DOHH2 (cell line): ENCODE data around the gene CMSS1.

ENCODE experiments used
- H3F3A ChIP-seq: fragments of 200-600 bp; sonication (generic), shearing (Covaris generic); 2 replicates; pipeline ENCODE4 v1.6.0; 2016; ENCODE audit warnings: antibody characterized with exemption, mild to moderate bottlenecking; ENCODE audit not compliant: control insufficient read depth, insufficient read depth
- H3K27ac ChIP-seq: fragments of 200-600 bp; sonication (generic); 2 replicates; pipeline ENCODE4 v1.5.1; 2014; ENCODE audit warnings: low read depth, mild to moderate bottlenecking, low read length, moderate library complexity
- H3K27me3 ChIP-seq: fragments of 200-600 bp; sonication (generic); 2 replicates; pipeline ENCODE4 v1.6.1; 2014; ENCODE audit warnings: mild to moderate bottlenecking, low read length, mixed read lengths; ENCODE audit not compliant: control insufficient read depth
- H3K36me3 ChIP-seq: fragments of 200-600 bp; sonication (generic); 2 replicates; pipeline ENCODE4 v1.6.1; 2014; ENCODE audit warnings: mild to moderate bottlenecking, low read length, moderate library complexity, mixed read lengths; ENCODE audit not compliant: control insufficient read depth
- H3K4me1 ChIP-seq: fragments of 200-600 bp; sonication (generic); 2 replicates; pipeline ENCODE4 v1.6.1; 2014; ENCODE audit warnings: mild to moderate bottlenecking, low read length, mixed read lengths; ENCODE audit not compliant: control insufficient read depth
- H3K4me2 ChIP-seq: fragments of 200-600 bp; sonication (generic); 2 replicates; pipeline ENCODE4 v1.6.0; 2014; ENCODE audit warnings: mild to moderate bottlenecking, low read length, moderate library complexity
- H3K4me3 ChIP-seq: fragments of 200-600 bp; sonication (generic); 2 replicates; pipeline ENCODE4 v1.5.1; 2014; ENCODE audit warnings: mild to moderate bottlenecking, low read length, mixed read lengths
- H3K79me2 ChIP-seq: fragments of 200-600 bp; sonication (generic); 2 replicates; pipeline ENCODE4 v1.6.1; 2014; ENCODE audit warnings: mild to moderate bottlenecking, low read length, mixed read lengths; ENCODE audit not compliant: control insufficient read depth
- H3K9me2 ChIP-seq: fragments of 200-600 bp; sonication (generic); replicated peaks from 2 replicates; pipeline ENCODE4 v1.6.1; 2014; ENCODE audit warnings: mild to moderate bottlenecking, low read length, mixed read lengths; ENCODE audit not compliant: control insufficient read depth
- H3K9me3 ChIP-seq: fragments of 200-600 bp; sonication (generic); 2 replicates; pipeline ENCODE4 v1.6.1; 2014; ENCODE audit warnings: antibody characterized with exemption, low read length, mixed read lengths; ENCODE audit not compliant: control insufficient read depth, insufficient read depth
- H4K20me1 ChIP-seq: fragments of 200-600 bp; sonication (generic); 2 replicates; pipeline ENCODE4 v1.6.0; 2014; ENCODE audit warnings: low read depth, mild to moderate bottlenecking, antibody characterized with exemption, low read length, moderate library complexity; ENCODE audit not compliant: control insufficient read depth, insufficient read depth
- CTCF ChIP-seq: fragments of 200-600 bp; sonication (generic); IDR thresholded peaks from one replicate; pipeline ENCODE4 v1.5.1; 2014; ENCODE audit warnings: antibody characterized with exemption, mild to moderate bottlenecking, low read depth, low read length; ENCODE audit not compliant: poor library complexity, severe bottlenecking
- EZH2phosphoT487 ChIP-seq: fragments of 200-600 bp; sonication (generic); IDR thresholded peaks from 2 replicates; pipeline ENCODE4 v1.6.1; 2017; ENCODE audit warnings: borderline replicate concordance, mild to moderate bottlenecking, antibody characterized with exemption, low read length, moderate library complexity, mixed read lengths

Gene CMSS1

GRCh38 chr3:99954914-99955644, 137.4 kb downstream of the CMSS1 start:
- Histone ChIP-seq H3K36me3 (no peaks in the 10 kb centered on the region), H3K9me3 (no peaks in the 10 kb centered on the region), H3K27me3 (no peaks in the 10 kb centered on the region), H3K4me3 (no peak overlapping the region), H3K4me1 (no peaks in the 10 kb centered on the region), H3K4me2 (no peak overlapping the region), H3K9me2 (no peaks in the 10 kb centered on the region), H3K27ac (no peak overlapping the region), H3F3A (no peaks in the 10 kb centered on the region), H4K20me1 (0 out of 2 replicates have a peak, but pooled peaks cover 3% of the 10 kb centered on the region), H3K79me2 (no peaks in the 10 kb centered on the region)
- TF ChIP-seq EZH2phosphoT487 (no peak), CTCF (no peak)

DNA sequence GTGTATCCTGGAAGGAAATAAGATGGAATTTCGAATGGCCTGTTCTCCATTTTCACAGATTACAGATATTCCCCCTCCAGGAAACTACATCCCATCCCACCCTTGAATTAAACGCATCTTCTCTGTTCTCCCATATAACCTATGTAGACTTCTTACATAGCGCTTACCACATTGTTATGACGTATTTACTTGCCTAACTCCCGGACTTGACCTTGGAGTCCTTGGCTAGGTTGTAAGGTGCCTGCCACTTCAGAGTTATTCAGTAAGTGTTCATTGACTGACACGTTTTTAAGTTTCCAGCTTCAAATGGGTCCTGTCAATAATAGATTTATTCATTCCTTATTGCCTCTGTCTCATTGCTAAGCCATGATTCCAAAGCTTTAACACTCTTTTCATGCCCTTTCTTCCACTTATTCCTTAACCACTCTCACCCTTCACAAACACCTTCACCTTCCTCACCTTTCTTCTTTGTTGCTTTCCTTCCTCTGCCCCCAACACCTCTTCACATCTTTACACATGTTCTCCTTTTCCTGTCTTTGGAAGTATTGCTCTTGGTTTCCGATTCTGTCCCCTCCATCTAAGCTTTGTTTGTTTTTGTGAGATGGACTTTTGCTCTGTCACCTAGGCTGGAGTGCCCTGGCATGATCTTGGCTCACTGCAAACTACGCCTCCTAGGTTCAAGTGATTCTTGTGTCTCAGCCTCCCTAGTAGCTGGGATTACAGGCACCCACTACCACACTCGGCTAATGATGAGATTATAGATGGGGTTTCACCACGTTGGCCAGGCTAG, 138.3 kb downstream of the CMSS1 start:
- Histone ChIP-seq H3K36me3 (no peaks in the 10 kb centered on the region), H3K4me1 (no peaks in the 10 kb centered on the region), H3K4me2 (no peak overlapping the region), H3K9me2 (no peaks in the 10 kb centered on the region), H3K79me2 (no peaks in the 10 kb centered on the region), H4K20me1 (0 out of 2 replicates have a peak, but pooled peaks cover 3% of the 10 kb centered on the region), H3K27ac (no peak overlapping the region), H3K4me3 (no peak overlapping the region), H3K9me3 (no peaks in the 10 kb centered on the region), H3F3A (no peaks in the 10 kb centered on the region), H3K27me3 (no peaks in the 10 kb centered on the region)
- TF ChIP-seq EZH2phosphoT487 (no peak), CTCF (no peak)

- H4K20me1 ChIP-seq: 0 out of 2 replicates have a peak, but pooled peaks cover 3% of the 10 kb centered on the region
- H3K4me1 ChIP-seq: no peaks in the 10 kb centered on the region
- H3K9me3 ChIP-seq: no peaks in the 10 kb centered on the region
- no peaks in the 10 kb centered on the region for H3K27me3 ChIP-seq
- H3K27ac ChIP-seq: no peak overlapping the region
- no peak overlapping the region for H3K4me2 ChIP-seq
- no peaks in the 10 kb centered on the region for H3K79me2 ChIP-seq
- no peak overlapping the region for H3K4me3 ChIP-seq
- no peaks in the 10 kb centered on the region for H3K36me3 ChIP-seq
- H3K9me2 ChIP-seq: no peaks in the 10 kb centered on the region
- no peaks in the 10 kb centered on the region for H3F3A ChIP-seq
- no peak for TF ChIP-seq CTCF
- TF ChIP-seq EZH2phosphoT487: no peak
Observed at GRCh38 chr3:99957151-99957796, 139.6 kb downstream of the CMSS1 start.
